ENCODE results near the gene PRCP. TPM values are rescaled to one million over a fixed set of nuclear protein-coding genes. Genes with fewer than 3 reads are reported as not detected.

The PRCP gene
- total RNA-seq, 6 experiments from 2014 or later = 51.2 to 63.3 (median 57.5) TPM

DNA sequence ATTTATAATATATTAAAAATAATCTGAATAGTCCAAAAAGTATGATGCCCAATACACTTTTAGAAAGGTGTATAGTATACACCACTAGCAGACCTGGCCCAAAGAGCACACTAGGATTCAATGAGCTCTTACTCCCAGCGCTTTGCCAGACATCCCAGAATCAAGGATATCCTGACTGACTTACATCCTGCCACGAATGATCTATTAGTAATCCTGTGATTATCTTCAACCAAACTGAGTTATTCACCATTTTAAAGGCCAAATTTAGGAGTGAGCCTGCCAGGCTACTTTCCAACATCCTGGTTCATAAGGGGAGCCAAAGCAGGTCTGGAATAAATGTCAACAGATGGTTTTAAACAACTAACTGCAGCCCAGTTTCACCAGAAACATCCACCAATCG is 105.7 kb downstream of the PRCP start:
- TF ChIP-seq, protein P1, sequence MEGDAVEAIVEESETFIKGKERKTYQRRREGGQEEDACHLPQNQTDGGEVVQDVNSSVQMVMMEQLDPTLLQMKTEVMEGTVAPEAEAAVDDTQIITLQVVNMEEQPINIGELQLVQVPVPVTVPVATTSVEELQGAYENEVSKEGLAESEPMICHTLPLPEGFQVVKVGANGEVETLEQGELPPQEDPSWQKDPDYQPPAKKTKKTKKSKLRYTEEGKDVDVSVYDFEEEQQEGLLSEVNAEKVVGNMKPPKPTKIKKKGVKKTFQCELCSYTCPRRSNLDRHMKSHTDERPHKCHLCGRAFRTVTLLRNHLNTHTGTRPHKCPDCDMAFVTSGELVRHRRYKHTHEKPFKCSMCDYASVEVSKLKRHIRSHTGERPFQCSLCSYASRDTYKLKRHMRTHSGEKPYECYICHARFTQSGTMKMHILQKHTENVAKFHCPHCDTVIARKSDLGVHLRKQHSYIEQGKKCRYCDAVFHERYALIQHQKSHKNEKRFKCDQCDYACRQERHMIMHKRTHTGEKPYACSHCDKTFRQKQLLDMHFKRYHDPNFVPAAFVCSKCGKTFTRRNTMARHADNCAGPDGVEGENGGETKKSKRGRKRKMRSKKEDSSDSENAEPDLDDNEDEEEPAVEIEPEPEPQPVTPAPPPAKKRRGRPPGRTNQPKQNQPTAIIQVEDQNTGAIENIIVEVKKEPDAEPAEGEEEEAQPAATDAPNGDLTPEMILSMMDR (IDR thresholded peaks at IDR 0.05) = no peak
- Mint-ChIP-seq H3K36me3 (ENCODE audit: low read depth) (no peaks in the 10 kb centered on the region), H3K4me1 (ENCODE audit: low read depth) (no peaks in the 10 kb centered on the region), H3K4me3 (no peak overlapping the region), H3K27me3 (ENCODE audit: insufficient read depth) (peaks cover 17% of the 10 kb centered on the region), H3K9me3 (no peaks in the 10 kb centered on the region), H3K27ac (no peak overlapping the region)
- DNase-seq = no peak

DNA sequence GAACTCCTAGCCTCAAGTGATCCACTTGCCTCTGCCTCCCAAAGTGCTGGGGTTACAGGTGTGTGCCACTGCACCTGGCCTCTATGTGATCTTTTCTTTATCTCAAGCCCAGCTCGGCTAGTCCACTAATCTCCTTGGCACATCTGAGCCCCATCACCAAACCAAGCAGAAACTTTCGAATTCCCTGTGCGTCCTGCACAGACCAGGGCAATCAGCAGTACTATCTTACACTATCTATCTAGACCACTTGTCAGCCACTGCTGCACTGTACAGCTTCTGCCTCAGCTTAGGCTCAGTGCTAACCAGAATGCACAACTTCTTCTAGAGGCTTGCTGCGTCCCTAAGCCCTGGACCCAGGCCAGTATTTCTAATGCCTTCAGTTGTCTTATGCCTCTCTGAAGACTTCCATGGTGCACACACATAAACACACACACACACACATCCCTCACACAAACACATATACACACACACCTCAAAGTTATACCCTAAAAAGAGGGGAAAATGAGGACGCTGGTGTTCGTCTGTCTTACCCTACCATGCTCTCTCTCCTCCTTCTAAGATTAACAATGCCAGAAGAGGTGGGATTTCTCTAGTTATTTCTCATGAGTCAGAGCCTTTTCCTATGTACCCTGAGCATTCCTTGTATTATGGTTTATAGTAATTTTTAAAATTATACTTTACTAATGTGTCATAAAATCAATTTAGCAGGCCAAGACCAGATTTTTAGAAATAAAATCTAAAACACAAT is 107.2 kb downstream of the PRCP start:
- no peak overlapping the region for H3K4me3 Mint-ChIP-seq
- TF ChIP-seq, protein P1 (IDR thresholded peaks at IDR 0.05) = no peak
- DNase-seq = no peak
- no peak overlapping the region for H3K27ac Mint-ChIP-seq
- no peaks in the 10 kb centered on the region for H3K4me1 Mint-ChIP-seq (ENCODE audit: low read depth)
- H3K36me3 Mint-ChIP-seq (ENCODE audit: low read depth) = no peaks in the 10 kb centered on the region
- peaks cover 21% of the 10 kb centered on the region for H3K27me3 Mint-ChIP-seq (ENCODE audit: insufficient read depth)
- no peaks in the 10 kb centered on the region for H3K9me3 Mint-ChIP-seq

DNA sequence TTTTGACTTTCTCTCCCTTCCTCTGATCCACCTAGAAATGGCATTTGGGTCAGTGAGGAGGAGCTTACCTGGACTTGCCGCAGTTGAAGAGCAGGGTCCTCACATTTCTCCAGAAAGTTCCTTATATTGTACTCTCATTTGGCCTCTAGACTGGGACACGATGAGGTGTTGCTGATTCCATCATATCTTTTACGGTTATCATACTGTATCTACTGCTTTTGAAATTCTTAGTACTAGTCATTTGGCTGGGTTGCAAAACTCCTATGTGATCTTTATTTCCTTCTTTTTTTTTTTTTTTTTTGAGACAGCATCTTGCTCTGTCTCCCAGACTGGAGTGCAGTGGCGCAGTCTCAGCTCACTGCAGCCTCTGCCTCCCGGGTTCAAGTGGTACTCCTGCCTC is 107.9 kb downstream of the PRCP start:
- Mint-ChIP-seq H3K4me3 (no peak overlapping the region), H3K4me1 (ENCODE audit: low read depth) (no peaks in the 10 kb centered on the region), H3K9me3 (no peaks in the 10 kb centered on the region), H3K27me3 (ENCODE audit: insufficient read depth) (peaks cover 17% of the 10 kb centered on the region), H3K27ac (no peak overlapping the region), H3K36me3 (ENCODE audit: low read depth) (no peaks in the 10 kb centered on the region)
- DNase-seq = no peak
- TF ChIP-seq, protein P1 (IDR thresholded peaks at IDR 0.05) = no peak

DNA sequence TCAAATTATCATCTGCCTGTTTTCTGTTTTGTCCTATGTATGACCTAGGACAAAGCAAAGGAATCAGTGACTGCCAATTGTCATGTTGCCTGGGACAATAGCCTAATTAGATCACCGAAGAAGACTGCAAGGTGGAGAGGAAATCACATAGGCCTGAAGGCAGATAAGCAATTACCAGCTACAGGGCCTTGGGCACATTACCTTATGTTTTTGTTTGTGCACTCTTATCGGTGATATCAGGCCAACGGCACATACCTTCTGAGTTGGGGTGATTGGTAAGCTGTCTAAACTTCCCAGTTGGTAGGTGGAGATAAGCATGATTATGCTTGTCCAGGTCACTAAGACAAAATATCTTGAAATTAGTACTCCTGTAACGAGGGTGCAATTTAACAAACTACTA is 108.5 kb downstream of the PRCP start:
- no peaks in the 10 kb centered on the region for H3K9me3 Mint-ChIP-seq
- no peaks in the 10 kb centered on the region for H3K36me3 Mint-ChIP-seq (ENCODE audit: low read depth)
- H3K4me3 Mint-ChIP-seq = no peak overlapping the region
- TF ChIP-seq, protein P1 (IDR thresholded peaks at IDR 0.05) = no peak
- H3K27me3 Mint-ChIP-seq (ENCODE audit: insufficient read depth) = peaks cover 16% of the 10 kb centered on the region
- H3K27ac Mint-ChIP-seq = no peak overlapping the region
- no peak for DNase-seq
- H3K4me1 Mint-ChIP-seq (ENCODE audit: low read depth) = no peaks in the 10 kb centered on the region

DNA sequence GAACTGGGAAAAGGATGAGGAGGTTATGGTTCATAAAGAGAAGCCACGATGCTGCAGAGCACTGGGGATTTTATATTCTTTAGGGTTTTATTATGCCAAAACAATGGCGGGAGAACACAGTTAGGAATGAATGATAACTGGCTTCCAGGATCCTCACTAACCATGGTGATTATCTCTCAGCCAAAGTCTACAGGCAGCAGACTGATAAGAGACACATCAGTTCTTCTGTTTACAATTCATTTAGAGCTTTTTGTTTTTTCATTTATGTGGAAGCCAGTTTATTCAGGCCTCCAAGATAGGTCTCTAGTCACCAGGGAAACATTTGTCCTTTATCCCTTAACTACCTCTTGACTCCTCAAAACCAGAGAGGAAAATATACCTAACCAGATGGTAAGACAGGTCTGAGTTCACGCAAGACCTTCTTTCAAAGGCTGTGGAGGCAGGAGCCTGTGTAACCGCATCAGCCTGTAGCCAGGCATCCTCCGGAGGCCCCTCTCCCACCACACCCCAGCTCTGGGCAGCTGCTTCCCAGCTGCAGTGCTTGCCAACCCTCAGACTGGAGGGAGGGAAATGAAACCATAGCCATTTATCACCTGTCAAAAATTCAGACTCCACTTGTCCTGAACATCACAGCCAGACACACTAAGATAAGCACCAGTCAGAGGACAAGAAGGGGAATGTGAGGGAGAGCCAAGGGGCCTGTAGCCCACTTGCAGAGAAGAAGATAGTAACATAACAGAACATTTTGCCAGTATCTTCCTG is 109.3 kb downstream of the PRCP start:
- no peaks in the 10 kb centered on the region for H3K4me1 Mint-ChIP-seq (ENCODE audit: low read depth)
- no peak overlapping the region for H3K4me3 Mint-ChIP-seq
- DNase-seq = no peak
- peaks cover 18% of the 10 kb centered on the region for H3K27me3 Mint-ChIP-seq (ENCODE audit: insufficient read depth)
- H3K9me3 Mint-ChIP-seq = no peaks in the 10 kb centered on the region
- no peaks in the 10 kb centered on the region for H3K36me3 Mint-ChIP-seq (ENCODE audit: low read depth)
- H3K27ac Mint-ChIP-seq = no peak overlapping the region
- TF ChIP-seq, protein P1 (IDR thresholded peaks at IDR 0.05) = no peak

Measured in HFFc6 (cell line).